Astrocyte of the cerebellum (primary cell): ENCODE data around the gene BOC.

ENCODE experiments used
- DNase-seq: peaks from one replicate; pipeline ENCODE4 v3.0.0-alpha.2; 2011; ENCODE audit warnings: low read depth
- H3K4me3 ChIP-seq: 2 replicates; pipeline ENCODE4 v1.5.1; 2011; ENCODE audit warnings: mild to moderate bottlenecking, low read depth, low read length, moderate library complexity
- CTCF ChIP-seq: IDR thresholded peaks from 2 replicates; pipeline ENCODE4 v1.5.1; 2012; ENCODE audit warnings: low read length, low read depth, moderate library complexity, mild to moderate bottlenecking; ENCODE audit errors: missing control alignments
- in situ Hi-C: cut with HindIII; loops from 2 replicates; pipeline ENCODE4 v1.10.0; 2017; ENCODE audit warnings: low sequenced_read_pairs

The BOC gene

GRCh38 chr3:113211330-113212149 lies at the start of gene BOC:
Gene BOC (plus strand): TSS chr3:113211557. CDS start chr3:113249803, 38,246 bp downstream.
- in situ Hi-C loops: no loop called here
- peak; percentile 50 for DNase-seq
- no peak for TF ChIP-seq CTCF
- H3K4me3 ChIP-seq: peak within 1 kb of the TSS; percentile 71

- in situ Hi-C loops: no loop called here
- no peak for DNase-seq
- H3K4me3 ChIP-seq: no peak overlapping the region
- no peak for TF ChIP-seq CTCF
Observed at GRCh38 chr3:113161661-113162060, 49.7 kb upstream of the BOC start.

- no peak for TF ChIP-seq CTCF
- in situ Hi-C loops: no loop called here
- no peak overlapping the region for H3K4me3 ChIP-seq
- DNase-seq: no peak
Observed at GRCh38 chr3:113163152-113163551, 48.2 kb upstream of the BOC start.

GRCh38 chr3:113165841-113166240 lies 45.5 kb upstream of the BOC start:
- in situ Hi-C loops: no loop called here

GRCh38 chr3:113166357-113166718 lies 45.0 kb upstream of the BOC start:
- no peak for DNase-seq
- TF ChIP-seq CTCF: no peak
- in situ Hi-C loops: no loop called here
- H3K4me3 ChIP-seq: no peak overlapping the region

More at GRCh38 chr3:113165841-113166240, 45.5 kb upstream of the BOC start:
- H3K4me3 ChIP-seq: no peak overlapping the region
- TF ChIP-seq CTCF: no peak
- DNase-seq: no peak

- no peak overlapping the region for H3K4me3 ChIP-seq
- DNase-seq: no peak
- in situ Hi-C loops: no loop called here
- no peak for TF ChIP-seq CTCF
Observed at GRCh38 chr3:113166719-113167492, 44.5 kb upstream of the BOC start.
